Muscle of back (tissue), 11 donors: ENCODE measurements around the gene MTHFD2. TPM values are rescaled to one million over a fixed set of nuclear protein-coding genes. Genes with fewer than 3 reads are reported as not detected.
"Not testable (repeated sequence)": the region's sequence is repeated elsewhere in the genome, so short reads cannot be mapped to it uniquely, and the experiment has no call there.

ENCODE experiments used
- DNase-seq, 3 donors: peaks; one replicate each; pipeline versions ENCODE4 v3.0.0 to v3.0.0-alpha.2; 2013
- polyA plus RNA-seq, 10 donors: library from polyadenylated mRNA; unstranded; fragments of 120-200 nt; gene quantifications; one replicate each; pipeline ENCODE4 v1.2.1, GENCODE V29; 2013; ENCODE audit not compliant: insufficient read length in 10 of 10

MTHFD2 gene
- polyA plus RNA-seq, 10 donors, result 25.3 to 36.8 (median 31.3) TPM

DNA sequence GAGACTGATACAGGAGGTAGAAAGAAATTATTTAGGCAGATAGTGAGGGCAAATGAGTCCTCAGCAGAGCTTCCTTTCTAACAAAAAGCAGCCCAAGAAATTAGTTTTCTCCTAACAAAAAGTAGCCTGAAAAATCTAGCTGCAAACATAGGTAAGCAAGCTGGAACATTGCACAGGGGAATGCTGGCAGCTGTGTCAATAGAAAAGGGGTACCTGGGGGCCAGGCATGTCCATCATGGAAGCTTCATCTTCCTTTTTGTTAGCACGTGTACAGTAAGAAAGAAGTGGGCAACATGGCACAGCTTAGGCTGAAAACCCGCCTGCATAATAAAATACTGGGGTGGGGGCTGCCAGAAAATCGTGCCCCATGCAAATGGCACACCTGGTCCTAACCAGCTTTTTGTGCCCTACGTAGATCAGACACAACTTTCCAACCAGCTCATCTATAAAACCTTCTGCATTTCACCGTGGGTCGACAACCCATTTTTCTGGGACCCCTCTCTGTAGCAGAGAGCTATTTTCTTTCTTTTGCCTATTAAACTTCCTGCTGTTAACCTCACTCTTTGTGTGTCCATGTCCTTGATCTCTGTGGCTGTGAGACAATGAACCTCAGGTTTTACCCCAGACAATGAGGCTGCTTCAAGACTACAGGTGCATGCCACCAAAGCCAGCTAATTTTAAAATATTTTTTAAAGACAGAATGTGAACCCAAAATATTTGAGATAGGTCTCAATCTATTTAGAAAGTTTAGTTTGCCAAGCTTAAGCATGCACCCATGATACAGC lies 6.6 kb upstream of the MTHFD2 start:
- DNase-seq, result no peak

DNA sequence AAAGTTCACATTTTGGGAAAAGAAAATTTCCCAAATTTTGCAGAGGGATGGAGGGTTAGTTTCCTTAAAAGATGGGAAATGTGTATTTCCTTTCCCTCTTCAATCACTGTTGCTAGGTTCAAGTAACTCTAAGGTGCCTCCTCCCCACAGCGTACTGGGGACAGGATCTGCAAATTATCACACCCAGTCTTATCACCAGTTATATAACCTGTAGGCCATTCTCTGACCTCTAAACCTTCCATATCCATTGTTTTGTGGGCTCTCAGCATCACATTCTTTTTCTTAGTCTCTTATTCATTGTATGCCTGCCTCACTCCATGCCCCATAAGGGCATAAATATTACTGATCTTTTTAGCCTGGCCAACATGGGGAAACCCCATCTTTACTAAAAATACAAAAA lies 3.6 kb upstream of the MTHFD2 start:
- no peak for DNase-seq

DNA sequence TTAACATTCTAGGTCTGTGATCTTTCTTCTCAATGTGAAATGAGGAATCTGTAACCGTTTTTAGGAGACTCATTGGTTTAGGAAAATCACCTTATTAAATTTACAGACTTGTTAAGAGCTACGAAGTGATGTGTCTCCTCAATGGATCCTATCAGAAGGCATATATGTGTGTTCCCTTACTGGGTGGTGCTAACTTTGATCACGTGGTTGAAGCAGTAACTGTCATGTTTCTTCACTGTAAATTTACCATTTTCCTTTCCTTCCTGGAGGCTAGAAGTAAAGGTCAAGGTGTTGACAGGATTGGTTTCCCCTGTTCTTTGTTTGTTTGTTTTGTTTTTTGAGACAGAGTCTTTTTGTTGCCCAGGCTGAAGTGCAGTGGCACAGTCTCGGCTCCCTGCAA lies 1.4 kb upstream of the MTHFD2 start:
- no peak for DNase-seq

DNA sequence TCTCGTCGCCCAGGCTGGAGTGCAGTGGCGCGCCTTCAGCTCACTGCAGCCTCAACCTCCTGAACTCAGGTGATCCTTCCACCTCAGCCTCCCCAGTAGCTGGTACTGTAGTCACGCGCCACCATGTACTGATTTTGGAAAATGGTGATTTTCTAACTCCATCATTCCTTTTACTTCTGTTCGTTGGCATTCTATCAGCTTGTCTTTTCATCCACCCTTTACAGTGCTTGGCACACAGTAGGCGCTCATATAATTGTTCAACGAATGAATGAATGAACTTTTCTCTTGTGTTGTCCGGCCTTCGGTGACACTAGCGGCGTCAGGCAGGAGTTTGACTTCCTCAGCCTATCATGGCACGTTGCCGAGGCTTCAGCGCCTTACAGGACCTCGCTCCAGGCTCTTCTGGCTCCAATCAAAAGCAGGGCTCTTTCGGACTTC lies 373 bp upstream of the MTHFD2 start:
- DNase-seq, result no peak

DNA sequence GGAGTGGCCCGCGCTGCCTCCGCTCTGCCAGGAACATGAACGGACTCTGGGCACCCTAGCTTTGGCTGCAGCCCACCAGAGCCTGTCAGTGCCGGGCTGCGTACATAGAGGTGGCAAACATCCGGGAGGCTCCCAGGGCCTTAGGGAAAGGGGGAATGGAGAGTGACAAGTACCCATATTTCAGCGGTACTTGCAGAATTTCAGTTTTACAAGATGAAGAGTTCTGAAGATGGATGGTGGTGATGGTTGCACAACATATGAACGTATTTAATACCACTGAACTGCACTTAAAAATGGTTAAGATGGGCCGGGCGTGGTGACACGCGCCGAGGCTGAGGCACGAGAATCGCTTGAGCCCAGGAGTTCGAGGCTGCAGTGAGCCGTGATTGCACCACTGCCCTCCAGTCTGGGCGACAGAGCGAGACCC lies 873 bp downstream of the MTHFD2 start:
- no peak for DNase-seq

DNA sequence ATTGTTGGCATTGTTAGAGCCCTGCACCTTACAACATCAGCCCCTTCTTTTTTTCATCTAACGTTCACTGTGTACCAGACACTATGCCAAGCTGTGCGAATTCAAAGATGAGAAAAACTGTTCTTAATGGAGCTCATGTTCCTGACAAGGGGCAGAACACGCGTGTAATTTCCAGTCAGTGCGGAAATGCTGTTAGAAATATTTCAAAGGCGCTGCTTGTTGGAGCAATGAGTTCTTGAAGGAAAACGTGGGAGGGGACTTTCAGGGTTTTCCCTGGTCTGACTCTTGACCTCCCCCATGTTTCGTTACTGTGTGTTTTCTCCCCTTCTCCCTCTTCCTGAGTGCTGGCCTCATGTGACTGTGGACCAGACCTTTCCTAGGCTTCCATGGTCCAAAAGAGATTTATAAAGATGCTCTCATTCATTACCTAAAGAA lies 1.5 kb downstream of the MTHFD2 start:
- DNase-seq, result peak in 1 of 3 donors; percentile 48

DNA sequence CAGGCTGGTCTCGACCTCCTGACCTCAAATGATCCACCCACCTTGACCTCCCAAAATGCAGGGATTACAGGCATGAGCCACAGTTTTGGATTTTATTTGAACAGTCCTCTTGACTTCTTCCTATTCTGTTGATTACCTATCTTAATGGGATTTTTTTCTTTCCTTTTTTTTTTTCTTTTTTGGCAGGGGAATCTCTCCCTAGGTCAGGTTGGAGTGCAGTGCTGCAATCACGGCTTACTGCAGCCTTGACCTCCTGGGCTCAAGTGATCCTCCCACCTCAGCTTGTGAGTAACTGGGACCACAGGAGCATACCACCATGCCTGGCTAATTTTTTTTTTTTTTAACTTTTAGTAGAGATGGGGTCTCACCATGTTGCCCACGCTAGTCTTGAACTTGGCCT lies 2.8 kb downstream of the MTHFD2 start:
- DNase-seq, result no peak

DNA sequence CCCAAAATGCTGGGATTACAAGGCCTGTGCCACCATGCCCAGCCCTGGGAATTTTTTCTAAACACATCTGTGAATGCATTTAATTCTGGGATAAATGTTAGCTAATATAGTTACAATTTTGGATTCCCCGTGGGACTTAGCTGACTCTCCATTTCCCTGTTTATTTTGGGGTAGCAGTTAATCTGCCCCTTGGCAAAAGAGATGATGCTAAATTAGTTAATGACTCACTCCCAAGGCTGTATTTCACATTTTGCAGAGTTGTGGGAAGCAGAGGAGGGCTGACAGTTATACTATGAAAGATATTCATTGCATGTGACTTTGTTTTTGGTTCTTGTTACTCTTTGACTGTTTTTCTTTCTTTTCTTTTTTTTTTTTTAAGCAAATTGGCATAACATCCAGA lies 3.2 kb downstream of the MTHFD2 start:
- peak in 2 of 3 donors; percentile 22 to 26 for DNase-seq

DNA sequence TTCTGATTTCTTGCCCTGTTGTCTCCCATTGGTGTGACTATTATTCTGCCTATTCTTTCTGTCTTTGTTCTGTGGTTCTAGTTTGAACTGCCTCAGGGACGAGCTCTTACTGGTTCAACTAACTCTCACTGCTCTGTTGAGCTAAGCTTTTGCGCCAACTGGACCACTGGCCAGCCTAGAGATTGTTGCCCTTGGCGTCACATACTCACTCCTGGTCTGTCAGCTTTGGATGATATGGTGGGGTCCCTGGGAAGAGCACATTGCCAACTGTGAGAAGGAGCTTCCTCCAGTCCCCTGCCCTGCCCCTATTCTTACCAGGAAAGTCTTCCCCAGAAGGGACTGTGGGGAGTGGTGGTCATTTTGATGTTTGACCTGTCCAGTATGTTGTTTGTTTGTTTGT lies 6.0 kb downstream of the MTHFD2 start:
- DNase-seq, result no peak

DNA sequence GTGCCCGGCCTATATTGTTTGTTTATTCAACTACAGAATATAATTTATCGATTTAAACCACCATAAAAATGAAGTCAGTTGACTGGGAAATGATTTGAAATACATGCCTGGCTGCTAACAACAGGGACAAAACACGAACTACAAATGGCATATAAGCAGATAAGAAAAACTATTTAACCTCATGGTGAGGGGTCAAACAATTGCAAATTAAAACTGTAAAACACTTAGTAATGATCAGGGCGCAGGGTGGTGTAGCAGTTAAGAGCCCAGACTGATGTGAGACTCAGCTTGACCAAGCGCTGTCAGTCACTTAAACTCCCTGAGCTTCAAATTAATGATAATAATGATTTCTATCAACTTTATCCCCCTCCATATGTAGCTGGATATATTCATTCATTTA lies 6.7 kb downstream of the MTHFD2 start:
- no peak for DNase-seq

DNA sequence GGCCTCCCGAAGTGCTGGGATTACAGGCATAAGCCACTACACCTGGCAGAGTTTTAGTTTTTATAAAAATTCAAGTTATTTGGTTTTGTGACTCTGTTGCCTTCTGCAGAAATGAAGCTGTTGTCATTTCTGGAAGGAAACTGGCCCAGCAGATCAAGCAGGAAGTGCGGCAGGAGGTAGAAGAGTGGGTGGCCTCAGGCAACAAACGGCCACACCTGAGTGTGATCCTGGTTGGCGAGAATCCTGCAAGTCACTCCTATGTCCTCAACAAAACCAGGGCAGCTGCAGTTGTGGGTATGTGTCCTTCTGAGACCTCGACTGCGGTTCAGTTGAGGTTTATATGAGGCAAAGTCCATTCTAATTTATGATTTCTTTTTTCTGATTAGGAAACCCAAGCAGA lies 7.2 kb downstream of the MTHFD2 start:
- no peak for DNase-seq

DNA sequence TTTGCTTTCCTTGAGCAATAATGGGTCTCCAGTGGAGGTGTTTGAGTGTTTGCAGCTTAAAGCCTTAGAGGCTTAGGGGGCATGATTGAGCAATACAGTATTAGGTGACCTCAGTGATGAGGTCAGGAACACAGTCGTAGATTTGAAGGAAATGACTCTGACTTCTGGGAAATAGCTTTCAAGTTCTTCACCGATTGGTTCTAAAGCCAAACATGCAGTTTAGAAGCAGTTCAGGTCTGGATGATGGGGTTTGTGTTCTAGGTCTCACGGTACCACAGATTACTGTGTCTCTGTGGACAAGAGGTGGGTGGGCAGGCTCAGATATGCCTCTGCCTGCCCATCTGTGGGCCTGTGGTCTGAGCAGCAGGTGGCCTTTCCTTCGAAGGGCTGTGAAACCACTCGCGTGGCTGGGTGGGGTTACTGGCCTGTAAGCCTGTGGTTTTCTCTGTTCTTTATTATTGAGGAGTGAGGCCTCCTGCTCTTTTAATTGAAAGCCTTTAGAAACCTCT lies 7.8 kb downstream of the MTHFD2 start:
- DNase-seq, result no peak

DNA sequence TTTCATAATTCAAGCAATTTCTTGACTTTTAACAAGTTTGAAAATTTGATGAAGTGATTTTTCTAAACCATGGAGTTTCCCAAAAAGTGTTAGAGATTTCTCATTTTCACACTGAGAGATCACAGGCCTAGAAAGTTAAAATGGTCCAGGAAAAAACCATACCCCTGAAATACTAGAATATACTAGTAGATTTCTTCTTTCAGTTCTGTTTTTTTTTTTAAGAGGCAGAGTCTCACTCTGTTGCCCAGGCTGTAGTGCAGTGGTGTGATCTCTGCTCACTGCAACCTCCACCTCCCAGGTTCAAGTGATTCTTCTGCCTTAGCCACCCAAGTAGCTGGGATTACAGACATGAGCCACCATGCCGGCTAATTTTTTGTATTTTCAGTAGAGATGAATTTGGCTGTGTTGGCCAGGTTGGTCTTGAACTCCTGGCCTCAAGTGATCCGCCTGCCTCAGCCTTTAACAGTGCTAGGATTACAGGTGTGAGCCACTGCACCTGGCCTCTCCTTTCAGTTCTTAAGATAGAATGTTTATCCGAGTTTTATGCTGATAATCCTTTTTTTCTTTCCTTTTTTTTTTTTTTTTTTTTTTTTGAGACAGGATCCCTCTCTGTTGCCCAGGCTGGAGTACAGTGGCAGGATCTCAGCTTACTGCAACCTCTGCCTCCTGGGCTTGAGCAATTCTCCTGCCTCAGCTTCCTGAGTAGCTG lies 14.4 kb downstream of the MTHFD2 start:
- no peak for DNase-seq

DNA sequence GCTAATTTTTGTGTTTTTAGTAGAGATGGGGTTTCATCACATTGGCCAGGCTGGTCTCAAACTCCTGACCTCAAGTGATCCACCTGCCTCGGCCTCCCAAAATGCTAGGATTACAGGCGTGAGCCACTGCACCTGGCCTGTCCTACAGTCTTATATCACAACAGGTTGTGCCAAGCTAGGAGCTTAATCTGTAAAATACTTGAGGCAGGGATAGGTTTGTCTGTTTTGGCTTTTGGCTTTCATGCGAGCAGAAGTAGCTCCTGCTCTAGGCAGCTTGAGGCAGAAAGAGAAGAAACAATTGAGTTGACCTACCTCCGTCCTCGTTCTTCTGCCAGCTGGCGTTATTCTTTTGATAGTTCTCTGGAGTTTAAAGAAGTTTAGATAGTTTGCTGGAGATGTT lies 17.4 kb downstream of the MTHFD2 start:
- DNase-seq, result not testable (repeated sequence)

DNA sequence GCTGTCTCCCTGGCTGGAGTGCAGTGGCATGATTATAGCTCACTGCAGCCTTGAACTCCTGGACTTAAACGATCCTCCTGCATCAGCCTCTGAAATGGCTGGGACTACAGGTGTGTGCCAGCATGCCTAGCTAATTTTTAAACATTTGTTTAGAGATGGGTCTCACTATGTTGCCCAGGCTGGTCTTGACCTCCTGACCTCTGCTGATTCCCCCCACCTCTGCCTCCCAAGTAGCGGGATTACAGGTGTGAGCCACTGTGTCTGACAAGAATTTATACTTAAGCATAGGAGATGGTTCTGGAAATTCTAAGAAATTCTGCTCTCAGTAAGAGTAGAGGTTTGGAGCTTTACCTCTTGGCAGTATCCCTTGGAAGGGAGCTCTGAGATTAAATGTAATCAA lies 18.2 kb downstream of the MTHFD2 start:
- no peak for DNase-seq

DNA sequence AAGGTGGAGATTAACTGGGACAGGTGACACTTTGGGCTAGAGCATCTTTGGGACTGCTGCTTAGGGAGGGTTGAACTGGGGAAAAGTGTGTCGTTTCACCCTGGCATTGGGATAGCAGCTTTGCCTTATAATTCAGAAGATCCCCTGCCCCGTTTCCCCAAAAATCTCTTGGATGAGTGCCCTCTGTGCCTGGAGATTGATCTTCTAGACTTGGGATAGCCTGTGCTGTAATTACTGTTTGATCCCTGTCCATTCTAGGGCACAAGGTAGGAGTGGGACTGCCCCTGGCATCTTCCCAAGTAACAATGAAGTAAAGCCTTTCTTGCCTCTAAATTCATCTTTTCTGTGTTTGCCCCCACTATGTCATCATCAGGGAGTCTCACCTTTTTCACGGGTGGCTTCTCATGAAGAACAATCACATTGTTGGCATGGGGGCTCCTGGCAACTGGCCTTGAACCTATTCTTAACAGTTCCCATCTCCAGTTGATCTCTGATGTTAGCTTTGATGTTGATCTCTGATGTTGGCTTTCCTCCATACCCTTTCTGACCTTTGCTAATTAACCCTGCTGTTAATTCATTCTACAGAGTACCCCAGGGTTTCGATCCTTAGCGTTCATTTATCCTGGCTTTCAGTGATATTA lies 21.6 kb downstream of the MTHFD2 start:
- DNase-seq, result no peak

DNA sequence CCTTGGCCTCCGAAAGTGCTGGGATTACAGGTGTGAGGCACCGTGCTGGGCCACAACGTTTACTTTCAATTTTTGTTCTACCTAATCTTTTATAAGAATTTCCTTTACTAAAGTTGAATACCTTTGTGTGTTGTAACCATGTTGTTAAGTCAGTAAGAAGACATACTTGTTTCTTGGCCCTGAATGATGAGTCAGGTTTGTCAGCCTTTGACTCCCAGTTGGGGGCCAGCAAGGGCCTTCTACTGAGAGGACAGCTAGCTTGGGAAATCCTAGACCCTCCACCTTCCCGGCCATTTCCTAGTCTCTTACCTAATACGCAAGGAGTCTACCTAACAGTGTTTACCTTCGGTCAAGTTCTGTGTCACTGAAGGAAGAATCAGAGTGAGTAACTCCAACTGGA lies 22.7 kb downstream of the MTHFD2 start:
- DNase-seq, result no peak

DNA sequence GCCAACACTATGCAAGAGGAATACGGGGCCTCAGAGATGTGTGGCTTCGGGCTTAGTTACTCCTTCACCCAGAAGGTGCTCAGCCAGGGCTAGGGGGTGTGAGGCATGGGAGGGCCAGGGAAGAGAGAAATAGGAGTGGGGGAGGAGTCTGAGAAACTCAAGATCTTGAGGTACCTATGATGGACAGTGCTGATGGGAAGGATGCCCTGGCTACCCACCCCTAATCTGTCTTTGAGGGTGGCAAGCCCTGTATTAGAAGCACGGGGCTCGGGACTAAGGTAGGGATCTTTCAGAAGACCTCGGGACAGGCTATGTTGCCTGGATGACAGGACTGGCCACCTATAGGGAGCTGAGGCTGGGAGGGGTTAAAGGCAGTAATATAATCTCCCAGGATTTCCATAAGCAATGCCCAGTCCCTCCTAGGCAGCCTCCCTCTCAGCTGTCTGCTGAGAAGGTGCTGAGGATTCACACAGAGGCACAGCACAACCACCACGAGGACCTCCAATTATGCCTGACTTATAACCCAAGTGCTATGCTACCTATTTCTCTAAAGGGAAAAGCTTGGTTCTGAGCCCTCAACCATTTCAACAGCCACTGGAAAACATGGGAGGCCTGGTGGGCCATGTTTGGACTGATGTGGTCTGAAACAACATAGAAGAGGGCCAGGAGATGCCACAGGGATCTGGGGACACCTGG lies 23.3 kb downstream of the MTHFD2 start:
- DNase-seq, result no peak

DNA sequence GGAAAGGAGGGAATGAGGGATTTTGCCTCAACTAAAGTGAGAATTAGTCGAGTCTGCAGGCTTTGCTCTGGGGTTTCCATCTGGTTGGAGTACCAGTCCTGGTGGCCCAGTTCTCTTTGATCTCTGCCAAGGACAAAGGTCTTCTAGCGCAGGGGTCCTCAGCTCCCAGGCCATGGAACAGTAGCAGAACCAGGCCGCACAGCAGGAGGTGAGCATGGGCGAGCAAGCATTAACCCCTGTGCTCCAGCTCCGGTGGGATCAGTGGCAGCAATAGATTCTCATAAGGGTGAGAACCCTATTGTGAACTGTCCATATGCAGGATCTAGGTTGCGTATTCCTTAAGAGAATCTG lies 23.9 kb downstream of the MTHFD2 start:
- DNase-seq, result no peak

DNA sequence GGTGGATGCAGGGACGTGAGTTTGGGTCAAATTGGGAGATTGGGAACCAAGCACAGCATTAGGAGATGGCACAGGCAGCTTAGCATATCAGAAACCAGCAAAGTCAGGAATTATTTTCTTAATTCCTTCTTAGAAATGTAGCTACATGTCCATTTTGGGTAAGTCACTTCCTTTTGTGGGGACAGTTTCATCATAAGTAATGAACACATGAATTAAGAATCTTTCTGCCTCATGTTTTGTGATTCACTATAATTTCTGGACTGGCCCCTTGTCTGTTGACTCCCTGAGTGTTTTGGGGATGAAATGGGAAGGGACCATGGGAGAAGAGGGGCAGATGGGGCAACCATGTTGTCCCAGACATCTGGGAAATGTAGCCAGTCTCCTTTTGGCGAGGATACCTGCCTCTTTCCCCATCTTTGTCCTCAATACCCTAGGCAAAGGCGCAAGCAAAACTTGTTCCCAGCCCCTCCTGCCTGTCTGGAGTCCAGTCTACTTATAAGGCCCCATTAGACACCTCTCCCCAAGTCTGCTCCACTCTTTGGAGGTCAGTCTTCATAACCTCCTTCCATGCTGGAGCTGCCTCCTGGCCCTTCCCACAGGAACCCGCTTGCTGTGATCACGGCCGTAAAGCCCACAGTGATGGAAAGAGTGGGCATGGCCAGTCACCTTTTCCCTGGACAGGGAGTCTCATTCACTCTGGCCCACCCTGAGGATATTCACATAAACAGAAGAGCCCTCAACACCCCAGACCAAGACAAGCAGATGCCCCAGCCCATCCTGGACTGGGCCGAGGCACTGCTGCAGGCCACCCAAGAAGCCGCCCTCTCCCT lies 25.7 kb downstream of the MTHFD2 start:
- DNase-seq, result no peak
